Hepatocyte (in vitro differentiated cells): ENCODE results near the gene EML4.

Experiments
- CTCF ChIP-seq: fragments of 200-600 bp; sonication (generic); IDR thresholded peaks from 2 replicates; pipeline ENCODE4 v1.5.1; 2016; ENCODE audit warnings: antibody characterized with exemption, mild to moderate bottlenecking; ENCODE audit not compliant: poor library complexity
- EZH2 ChIP-seq: fragments of 200-600 bp; sonication (generic); IDR thresholded peaks from 2 replicates; pipeline ENCODE4 v1.6.1; 2016; ENCODE audit warnings: antibody characterized with exemption, mild to moderate bottlenecking, borderline replicate concordance

- no peak for TF ChIP-seq CTCF
- no peak for TF ChIP-seq EZH2
Observed at GRCh38 chr2:42205337-42205736, 36.2 kb downstream of the EML4 start.
